Endothelial cell of umbilical vein (primary cell): Measurements from ENCODE around the gene CLVS2. TPM values are rescaled to one million over a fixed set of nuclear protein-coding genes. Genes with fewer than 3 reads are reported as not detected.

Experiments
- BruUV-seq: library from RNA; stranded (reverse); fragments of 400-500 nt; replicated peaks from 2 replicates; lab custom pipeline; 2021; lab: Mats Ljungman, UMichigan
- CTCF ChIA-PET: fragments of 300-600, 350-600 bp; sonication (Branson Sonifier 250); formaldehyde crosslinking; loops from one replicate; lab custom pipeline; 2021; ENCODE audit warnings: antibody characterized with exemption, inconsistent platforms; lab: Charles Lee
- POLR2A ChIA-PET: fragments of 300-600, 350-600 bp; sonication (Branson Sonifier 250); formaldehyde crosslinking; loops from one replicate; lab custom pipeline; 2021; ENCODE audit warnings: antibody characterized with exemption, inconsistent platforms; lab: Charles Lee
- DNase-seq: peaks from one replicate; pipeline ENCODE4 v3.0.0-alpha.2; 2011; ENCODE audit warnings: low read depth, low spot score
- FAIRE-seq: peaks from 2 replicates; lab custom pipeline; 2011; peaks lifted over from hg19 to GRCh38; lab: Jason Lieb, UNC
- H2AFZ ChIP-seq: 2 replicates; pipeline ENCODE4 v1.6.0; 2012; ENCODE audit warnings: low read depth, low read length, control low read depth, inconsistent platforms
- H3K27ac ChIP-seq: 2 replicates; pipeline ENCODE4 v1.5.1; 2011; ENCODE audit warnings: low read depth, mild to moderate bottlenecking, control low read depth, low read length, moderate library complexity; ENCODE audit not compliant: insufficient read depth
- H3K27me3 ChIP-seq, 2 experiments: 2 replicates each; pipeline versions ENCODE4 v1.6.0 to v1.6.1; 2011; ENCODE audit warnings: low read length in 2 of 2, mixed read lengths in 1 of 2; ENCODE audit not compliant: control insufficient read depth in 2 of 2, insufficient read depth in 2 of 2
- H3K36me3 ChIP-seq, 2 experiments: 2 replicates in 1 of 2; 3 replicates in 1 of 2; pipeline ENCODE4 v1.5.1; 2011; ENCODE audit warnings: low read length in 2 of 2, mild to moderate bottlenecking in 1 of 2, moderate library complexity in 1 of 2; ENCODE audit not compliant: control insufficient read depth in 2 of 2, insufficient read depth in 2 of 2; ENCODE audit errors: extremely low read depth in 1 of 2
- H3K4me1 ChIP-seq: 3 replicates; pipeline ENCODE4 v1.5.1; 2011; ENCODE audit warnings: mild to moderate bottlenecking, low read length; ENCODE audit not compliant: control insufficient read depth, insufficient read depth; ENCODE audit errors: extremely low read depth
- H3K4me2 ChIP-seq: 2 replicates; pipeline ENCODE4 v1.6.1; 2011; ENCODE audit warnings: low read length, control low read depth, mixed read lengths; ENCODE audit not compliant: insufficient read depth
- H3K4me3 ChIP-seq, 3 experiments: fragments of 200-600 bp in 1 of 3; sonication (generic), shearing (Covaris generic) in 1 of 3; replicated peaks in 1 of 3; 2 replicates each; pipeline ENCODE4 v1.5.1; 2011 to 2016; ENCODE audit warnings: control low read depth in 3 of 3, low read length in 3 of 3, mild to moderate bottlenecking in 2 of 3, inconsistent platforms in 1 of 3, low read depth in 1 of 3, moderate library complexity in 1 of 3; ENCODE audit not compliant: insufficient read depth in 1 of 3
- H3K79me2 ChIP-seq: 2 replicates; pipeline ENCODE4 v1.6.0; 2012; ENCODE audit warnings: low read length, inconsistent platforms; ENCODE audit not compliant: control insufficient read depth, insufficient read depth
- H3K9ac ChIP-seq: replicated peaks from 2 replicates; pipeline ENCODE3; 2011; ENCODE audit warnings: low read length, control low read depth; ENCODE audit not compliant: insufficient read depth; ENCODE audit errors: extremely low read depth
- H3K9me1 ChIP-seq: replicated peaks from 3 replicates; pipeline ENCODE4 v1.6.0; 2011; ENCODE audit warnings: mild to moderate bottlenecking, low read length; ENCODE audit not compliant: control insufficient read depth, insufficient read depth; ENCODE audit errors: extremely low read depth
- H3K9me3 ChIP-seq: replicated peaks from 2 replicates; pipeline ENCODE4 v1.5.1; 2012; ENCODE audit warnings: low read length, inconsistent platforms; ENCODE audit not compliant: control insufficient read depth, insufficient read depth
- H4K20me1 ChIP-seq: replicated peaks from 2 replicates; pipeline ENCODE3; 2011; ENCODE audit warnings: mild to moderate bottlenecking, low read length; ENCODE audit not compliant: control insufficient read depth, insufficient read depth; ENCODE audit errors: extremely low read depth
- CTCF ChIP-seq, 2 donors: IDR thresholded peaks; 1 replicate in 1 of 2; 2 replicates in 1 of 2; pipeline ENCODE4 v1.5.1; 2011; ENCODE audit warnings: low read length in 2 of 2, mild to moderate bottlenecking in 2 of 2, moderate library complexity in 2 of 2, control low read depth in 1 of 2, inconsistent platforms in 1 of 2, low read depth in 1 of 2; ENCODE audit not compliant: insufficient read depth in 1 of 2; ENCODE audit errors: extremely low read depth in 1 of 2
- EZH2 ChIP-seq: IDR thresholded peaks from 2 replicates; pipeline ENCODE4 v1.6.1; 2012; ENCODE audit warnings: borderline replicate concordance, low read depth, mild to moderate bottlenecking, moderate library complexity, low read length, inconsistent platforms; ENCODE audit not compliant: severe bottlenecking
- FOS ChIP-seq: IDR thresholded peaks from 2 replicates; pipeline ENCODE4 v1.6.1; 2011; ENCODE audit warnings: mild to moderate bottlenecking, low read length, moderate library complexity, borderline replicate concordance; ENCODE audit not compliant: insufficient read depth
- GATA2 ChIP-seq: IDR thresholded peaks from 2 replicates; pipeline ENCODE4 v1.7.0; 2011; ENCODE audit warnings: low read depth, mild to moderate bottlenecking, moderate library complexity, mixed read lengths, low read length; ENCODE audit not compliant: insufficient read length, insufficient read depth
- JUN ChIP-seq: IDR thresholded peaks from 2 replicates; pipeline ENCODE4 v1.6.1; 2011; ENCODE audit warnings: borderline replicate concordance, low read depth; ENCODE audit not compliant: insufficient read length, insufficient read depth
- MAX ChIP-seq: IDR thresholded peaks from 2 replicates; pipeline ENCODE4 v1.6.1; 2011; ENCODE audit not compliant: insufficient read depth, insufficient read length
- MYC ChIP-seq: IDR thresholded peaks from one replicate; pipeline ENCODE4 v1.6.1; 2011; ENCODE audit warnings: mild to moderate bottlenecking, low read depth, low read length
- POLR2A ChIP-seq: IDR thresholded peaks from 2 replicates; pipeline ENCODE4 v1.6.1; 2012; ENCODE audit warnings: low read depth, mild to moderate bottlenecking, control low read depth, low read length
- POLR2AphosphoS5 ChIP-seq: IDR thresholded peaks from 2 replicates; pipeline ENCODE4 v1.6.1; 2012; ENCODE audit warnings: low read depth, mild to moderate bottlenecking, control low read depth, low read length, moderate library complexity; ENCODE audit not compliant: insufficient read depth
- dilution Hi-C: fragments of 300-500 bp; cut with MboI; formaldehyde crosslinking; loops from one replicate; pipeline ENCODE4 v1.15.0; 2019; ENCODE audit warnings: low sequenced_read_pairs; ENCODE audit not compliant: extremely low pct_ligation_motif_present
- intact Hi-C: fragments of 100-400 bp; cut with micrococcal nuclease; formaldehyde crosslinking; loops from one replicate; pipeline ENCODE4 v1.10.0; 2022
- polyA plus RNA-seq, 4 experiments: library from polyadenylated mRNA; depleted of rRNA in 3 of 4; stranded (reverse) in 3 of 4; unstranded in 1 of 4; fragments of >200 nt; gene quantifications; 2 replicates each; pipeline versions ENCODE4 v1.2.1 to v1.2.3, GENCODE V29; 2011 to 2012; ENCODE audit warnings: missing spikeins in 1 of 4
- total RNA-seq: library from RNA; stranded (reverse); gene quantifications from 2 replicates; pipeline ENCODE4 v1.2.3, GENCODE V29; 2021

Gene CLVS2
- total and polyA plus RNA-seq, 2 donors (not counting 3 experiments of a cell fraction or from before 2014, with no cell fraction given) = not detected

- Histone ChIP-seq H3K9me1 (no peaks in the 10 kb centered on the region), H3K9ac (no peak overlapping the region), H3K27me3 (peaks cover 8 to 38% of the 10 kb centered on the region in 2 experiments), H3K9me3 (no peaks in the 10 kb centered on the region), H3K79me2 (no peaks in the 10 kb centered on the region), H2AFZ (no peak overlapping the region), H3K27ac (no peak overlapping the region), H3K4me2 (no peak overlapping the region), H3K4me1 (no peaks in the 10 kb centered on the region), H3K36me3 (no peaks in the 10 kb centered on the region), H3K4me3 (no peak overlapping the region), H4K20me1 (no peaks in the 10 kb centered on the region)
- dilution Hi-C loops (no loop called here), intact Hi-C loops (no loop called here)
- ChIA-PET POLR2A (no interaction called here), CTCF (no interaction called here)
- no peak for TF ChIP-seq JUN
- no peak for TF ChIP-seq MYC
- DNase-seq (no peak), FAIRE-seq (no peak)
- BruUV-seq = no TSS peak
Observed at GRCh38 chr6:122996794-122997505, 915 bp downstream of the CLVS2 start.

GRCh38 chr6:122997541-122998150 lies 1.6 kb downstream of the CLVS2 start:
- DNase-seq = no peak
- Histone ChIP-seq H3K27ac (no peak overlapping the region), H3K9me1 (no peaks in the 10 kb centered on the region), H3K4me1 (no peaks in the 10 kb centered on the region), H2AFZ (no peak overlapping the region), H3K4me2 (no peak overlapping the region), H3K79me2 (no peaks in the 10 kb centered on the region), H3K9me3 (no peaks in the 10 kb centered on the region), H3K9ac (no peak overlapping the region), H4K20me1 (no peaks in the 10 kb centered on the region), H3K4me3 (no peak overlapping the region), H3K27me3 (peaks cover 8 to 38% of the 10 kb centered on the region in 2 experiments), H3K36me3 (no peaks in the 10 kb centered on the region)
- dilution Hi-C loops = no loop called here
- POLR2A ChIA-PET = no interaction called here
- intact Hi-C loops = no loop called here
- TF ChIP-seq CTCF (IDR thresholded peaks at IDR 0.05; ENCODE audit: extremely low read depth in 1 of 2, insufficient read depth in 1 of 2, low read depth in 1 of 2, low read length in 2 of 2) = no peak
- TF ChIP-seq POLR2AphosphoS5 = no peak
- TF ChIP-seq POLR2A = no peak
- no peak for TF ChIP-seq MYC
- TF ChIP-seq JUN = no peak
- TF ChIP-seq GATA2 = no peak
- no peak for TF ChIP-seq FOS
- no peak for TF ChIP-seq MAX
- no peak for TF ChIP-seq EZH2
- FAIRE-seq = no peak
- no TSS peak for BruUV-seq
- CTCF ChIA-PET = no interaction called here
